H1 (cell line): ENCODE results near the gene EWSR1. TPM values are rescaled to one million over a fixed set of nuclear protein-coding genes. Genes with fewer than 3 reads are reported as not detected.

ENCODE experiments used
- BCL11A ChIP-seq, 2 experiments: IDR thresholded peaks; one replicate each; pipeline ENCODE4 v1.6.1; 2011; ENCODE audit warnings: low read depth in 2 of 2, low read length in 2 of 2, mild to moderate bottlenecking in 2 of 2
- CHD2 ChIP-seq: IDR thresholded peaks from 2 replicates; pipeline ENCODE4 v1.6.1; 2012; ENCODE audit warnings: low read length, improper control_type of control experiment
- GABPA ChIP-seq: IDR thresholded peaks from 2 replicates; pipeline ENCODE4 v1.6.1; 2011; ENCODE audit warnings: mild to moderate bottlenecking, low read length, moderate library complexity, borderline replicate concordance; ENCODE audit not compliant: insufficient read depth
- KDM1A ChIP-seq: fragments of 200-600, 300-600 bp; sonication (generic); IDR thresholded peaks from 2 replicates; pipeline ENCODE4 v1.7.1; 2016; ENCODE audit warnings: mild to moderate bottlenecking, low read length, borderline replicate concordance
- POLR2AphosphoS5 ChIP-seq: IDR thresholded peaks from 2 replicates; pipeline ENCODE4 v1.6.1; 2011; ENCODE audit warnings: low read depth, low read length
- SP1 ChIP-seq: IDR thresholded peaks from 2 replicates; pipeline ENCODE4 v1.6.1; 2011; ENCODE audit warnings: low read depth, low read length
- polyA plus RNA-seq, 7 experiments: library from polyadenylated mRNA; depleted of rRNA in 3 of 7; stranded (reverse) in 5 of 7; unstranded in 2 of 7; fragments of >200 nt in 5 of 7; fragments of 200-250 nt in 2 of 7; gene quantifications; 1 replicate in 5 of 7; 2 replicates in 1 of 7; 4 replicates in 1 of 7; pipeline versions ENCODE4 v1.2.1 to v1.2.3, GENCODE V29; 2011 to 2013; ENCODE audit warnings: missing spikeins in 2 of 7, mixed read lengths in 2 of 7
- total RNA-seq: library from RNA; stranded (reverse); fragmentation: NEBNext Ultra II Directional; extraction: Animal tissue kit (Norgen Biotek cat#: 25700); gene quantifications from 2 replicates; pipeline ENCODE4 v1.2.1, GENCODE V29; 2021
- TF ChIP-seq, protein P1 (sequence below): fragments of 300-600 bp; sonication (generic); IDR thresholded peaks from 2 replicates; pipeline ENCODE4 v1.7.1; 2012; ENCODE audit warnings: low read length, moderate library complexity, mild to moderate bottlenecking, inconsistent platforms; ENCODE audit not compliant: insufficient replicate concordance

The EWSR1 gene
- total and polyA plus RNA-seq, 2 of the 8 experiments (the other 6 are each of a cell fraction or from before 2014, with no cell fraction given), result 387 to 930 TPM

DNA sequence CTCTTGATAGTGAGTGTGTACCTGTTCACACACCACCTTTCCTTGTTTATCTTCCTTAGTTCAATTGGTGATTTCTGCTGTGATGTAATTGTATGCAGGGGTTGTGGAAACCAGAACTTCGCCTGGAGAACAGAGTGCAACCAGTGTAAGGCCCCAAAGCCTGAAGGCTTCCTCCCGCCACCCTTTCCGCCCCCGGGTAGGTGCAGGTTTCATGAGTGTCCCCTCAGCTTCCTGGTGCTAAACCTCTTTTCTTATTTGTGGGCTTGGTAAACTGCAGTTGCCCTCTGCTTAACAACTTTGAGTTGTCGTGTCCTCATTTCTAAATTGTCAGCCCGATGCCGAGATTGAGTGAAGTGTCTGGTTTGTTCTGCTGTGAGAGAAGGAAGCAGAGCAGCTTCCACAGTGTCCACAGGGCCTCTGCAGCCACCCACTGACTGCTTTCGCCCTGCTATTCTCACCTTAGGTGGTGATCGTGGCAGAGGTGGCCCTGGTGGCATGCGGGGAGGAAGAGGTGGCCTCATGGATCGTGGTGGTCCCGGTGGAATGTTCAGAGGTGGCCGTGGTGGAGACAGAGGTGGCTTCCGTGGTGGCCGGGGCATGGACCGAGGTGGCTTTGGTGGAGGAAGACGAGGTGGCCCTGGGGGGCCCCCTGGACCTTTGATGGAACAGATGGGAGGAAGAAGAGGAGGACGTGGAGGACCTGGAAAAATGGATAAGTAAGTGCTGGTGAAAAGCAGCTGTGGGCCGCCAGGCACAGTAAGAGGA, 31.2 kb downstream of the EWSR1 start (continued):
- TF ChIP-seq, protein P1, sequence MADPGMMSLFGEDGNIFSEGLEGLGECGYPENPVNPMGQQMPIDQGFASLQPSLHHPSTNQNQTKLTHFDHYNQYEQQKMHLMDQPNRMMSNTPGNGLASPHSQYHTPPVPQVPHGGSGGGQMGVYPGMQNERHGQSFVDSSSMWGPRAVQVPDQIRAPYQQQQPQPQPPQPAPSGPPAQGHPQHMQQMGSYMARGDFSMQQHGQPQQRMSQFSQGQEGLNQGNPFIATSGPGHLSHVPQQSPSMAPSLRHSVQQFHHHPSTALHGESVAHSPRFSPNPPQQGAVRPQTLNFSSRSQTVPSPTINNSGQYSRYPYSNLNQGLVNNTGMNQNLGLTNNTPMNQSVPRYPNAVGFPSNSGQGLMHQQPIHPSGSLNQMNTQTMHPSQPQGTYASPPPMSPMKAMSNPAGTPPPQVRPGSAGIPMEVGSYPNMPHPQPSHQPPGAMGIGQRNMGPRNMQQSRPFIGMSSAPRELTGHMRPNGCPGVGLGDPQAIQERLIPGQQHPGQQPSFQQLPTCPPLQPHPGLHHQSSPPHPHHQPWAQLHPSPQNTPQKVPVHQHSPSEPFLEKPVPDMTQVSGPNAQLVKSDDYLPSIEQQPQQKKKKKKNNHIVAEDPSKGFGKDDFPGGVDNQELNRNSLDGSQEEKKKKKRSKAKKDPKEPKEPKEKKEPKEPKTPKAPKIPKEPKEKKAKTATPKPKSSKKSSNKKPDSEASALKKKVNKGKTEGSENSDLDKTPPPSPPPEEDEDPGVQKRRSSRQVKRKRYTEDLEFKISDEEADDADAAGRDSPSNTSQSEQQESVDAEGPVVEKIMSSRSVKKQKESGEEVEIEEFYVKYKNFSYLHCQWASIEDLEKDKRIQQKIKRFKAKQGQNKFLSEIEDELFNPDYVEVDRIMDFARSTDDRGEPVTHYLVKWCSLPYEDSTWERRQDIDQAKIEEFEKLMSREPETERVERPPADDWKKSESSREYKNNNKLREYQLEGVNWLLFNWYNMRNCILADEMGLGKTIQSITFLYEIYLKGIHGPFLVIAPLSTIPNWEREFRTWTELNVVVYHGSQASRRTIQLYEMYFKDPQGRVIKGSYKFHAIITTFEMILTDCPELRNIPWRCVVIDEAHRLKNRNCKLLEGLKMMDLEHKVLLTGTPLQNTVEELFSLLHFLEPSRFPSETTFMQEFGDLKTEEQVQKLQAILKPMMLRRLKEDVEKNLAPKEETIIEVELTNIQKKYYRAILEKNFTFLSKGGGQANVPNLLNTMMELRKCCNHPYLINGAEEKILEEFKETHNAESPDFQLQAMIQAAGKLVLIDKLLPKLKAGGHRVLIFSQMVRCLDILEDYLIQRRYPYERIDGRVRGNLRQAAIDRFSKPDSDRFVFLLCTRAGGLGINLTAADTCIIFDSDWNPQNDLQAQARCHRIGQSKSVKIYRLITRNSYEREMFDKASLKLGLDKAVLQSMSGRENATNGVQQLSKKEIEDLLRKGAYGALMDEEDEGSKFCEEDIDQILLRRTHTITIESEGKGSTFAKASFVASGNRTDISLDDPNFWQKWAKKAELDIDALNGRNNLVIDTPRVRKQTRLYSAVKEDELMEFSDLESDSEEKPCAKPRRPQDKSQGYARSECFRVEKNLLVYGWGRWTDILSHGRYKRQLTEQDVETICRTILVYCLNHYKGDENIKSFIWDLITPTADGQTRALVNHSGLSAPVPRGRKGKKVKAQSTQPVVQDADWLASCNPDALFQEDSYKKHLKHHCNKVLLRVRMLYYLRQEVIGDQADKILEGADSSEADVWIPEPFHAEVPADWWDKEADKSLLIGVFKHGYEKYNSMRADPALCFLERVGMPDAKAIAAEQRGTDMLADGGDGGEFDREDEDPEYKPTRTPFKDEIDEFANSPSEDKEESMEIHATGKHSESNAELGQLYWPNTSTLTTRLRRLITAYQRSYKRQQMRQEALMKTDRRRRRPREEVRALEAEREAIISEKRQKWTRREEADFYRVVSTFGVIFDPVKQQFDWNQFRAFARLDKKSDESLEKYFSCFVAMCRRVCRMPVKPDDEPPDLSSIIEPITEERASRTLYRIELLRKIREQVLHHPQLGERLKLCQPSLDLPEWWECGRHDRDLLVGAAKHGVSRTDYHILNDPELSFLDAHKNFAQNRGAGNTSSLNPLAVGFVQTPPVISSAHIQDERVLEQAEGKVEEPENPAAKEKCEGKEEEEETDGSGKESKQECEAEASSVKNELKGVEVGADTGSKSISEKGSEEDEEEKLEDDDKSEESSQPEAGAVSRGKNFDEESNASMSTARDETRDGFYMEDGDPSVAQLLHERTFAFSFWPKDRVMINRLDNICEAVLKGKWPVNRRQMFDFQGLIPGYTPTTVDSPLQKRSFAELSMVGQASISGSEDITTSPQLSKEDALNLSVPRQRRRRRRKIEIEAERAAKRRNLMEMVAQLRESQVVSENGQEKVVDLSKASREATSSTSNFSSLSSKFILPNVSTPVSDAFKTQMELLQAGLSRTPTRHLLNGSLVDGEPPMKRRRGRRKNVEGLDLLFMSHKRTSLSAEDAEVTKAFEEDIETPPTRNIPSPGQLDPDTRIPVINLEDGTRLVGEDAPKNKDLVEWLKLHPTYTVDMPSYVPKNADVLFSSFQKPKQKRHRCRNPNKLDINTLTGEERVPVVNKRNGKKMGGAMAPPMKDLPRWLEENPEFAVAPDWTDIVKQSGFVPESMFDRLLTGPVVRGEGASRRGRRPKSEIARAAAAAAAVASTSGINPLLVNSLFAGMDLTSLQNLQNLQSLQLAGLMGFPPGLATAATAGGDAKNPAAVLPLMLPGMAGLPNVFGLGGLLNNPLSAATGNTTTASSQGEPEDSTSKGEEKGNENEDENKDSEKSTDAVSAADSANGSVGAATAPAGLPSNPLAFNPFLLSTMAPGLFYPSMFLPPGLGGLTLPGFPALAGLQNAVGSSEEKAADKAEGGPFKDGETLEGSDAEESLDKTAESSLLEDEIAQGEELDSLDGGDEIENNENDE, result no peak
- TF ChIP-seq SP1, result no peak
- TF ChIP-seq CHD2, result no peak
- no peak for TF ChIP-seq KDM1A
- no peak for TF ChIP-seq POLR2AphosphoS5
- no peak for TF ChIP-seq GABPA
- TF ChIP-seq BCL11A (IDR thresholded peaks at IDR 0.05; ENCODE audit: low read depth in 2 of 2, low read length in 2 of 2), result no peak
- TF ChIP-seq, all 59 proteins: peak for 0
